Activated naive CD8-positive, alpha-beta T cell treated with anti-CD3 and anti-CD28 coated beads, Interleukin-2, amount 50 U/mL, for 24 hours (primary cell): Measurements from ENCODE around the gene CELF1.
A peak's percentile ranks its signal among the peaks of the same experiment; 100 is the strongest.
"Not testable (repeated sequence)": the region's sequence is repeated elsewhere in the genome, so short reads cannot be mapped to it uniquely, and the experiment has no call there.

Experiments used
- ATAC-seq: fragments of 150-1000 bp; cut with Tn5 transposase; one replicate; pipeline ENCODE4 v1.10.0; 2021
- DNase-seq: peaks from one replicate; pipeline ENCODE4 v3.0.0; 2021
- H3K27ac Mint-ChIP-seq: one replicate; pipeline ENCODE4 v1.8.0; 2021; ENCODE audit warnings: mild to moderate bottlenecking, mixed read lengths
- H3K27me3 Mint-ChIP-seq: one replicate; pipeline ENCODE4 v1.8.0; 2021; ENCODE audit warnings: mixed read lengths
- H3K36me3 Mint-ChIP-seq: one replicate; pipeline ENCODE4 v1.8.0; 2021; ENCODE audit warnings: low read depth, mixed read lengths
- H3K4me1 Mint-ChIP-seq: one replicate; pipeline ENCODE4 v1.8.0; 2021; ENCODE audit warnings: mixed read lengths
- H3K4me3 Mint-ChIP-seq: one replicate; pipeline ENCODE4 v1.8.0; 2021; ENCODE audit warnings: mild to moderate bottlenecking, moderate library complexity, mixed read lengths
- H3K9me3 Mint-ChIP-seq: one replicate; pipeline ENCODE4 v1.8.0; 2021; ENCODE audit warnings: mixed read lengths

The CELF1 gene

GRCh38 chr11:47454258-47454671 is 98.7 kb downstream of the CELF1 start:
- DNase-seq (peak; percentile 54), ATAC-seq (peak; percentile 88)
- not testable (repeated sequence) for H3K9me3 Mint-ChIP-seq, H3K4me1 Mint-ChIP-seq, H3K27me3 Mint-ChIP-seq, H3K36me3 Mint-ChIP-seq, H3K4me3 Mint-ChIP-seq, H3K27ac Mint-ChIP-seq

- ATAC-seq: no peak
- Mint-ChIP-seq H3K4me3 (no peak overlapping the region), H3K9me3 (no peaks in the 10 kb centered on the region), H3K4me1 (peaks cover 4% of the 10 kb centered on the region), H3K36me3 (no peaks in the 10 kb centered on the region), H3K27ac (no peak overlapping the region), H3K27me3 (no peaks in the 10 kb centered on the region)
- DNase-seq: no peak
Measured at GRCh38 chr11:47453365-47453764, 99.6 kb downstream of the CELF1 start.

GRCh38 chr11:47451990-47452389 is 100.9 kb downstream of the CELF1 start:
- no peaks in the 10 kb centered on the region for H3K9me3 Mint-ChIP-seq
- H3K27me3 Mint-ChIP-seq: no peaks in the 10 kb centered on the region
- H3K27ac Mint-ChIP-seq: no peak overlapping the region
- H3K4me3 Mint-ChIP-seq: no peak overlapping the region
- DNase-seq: no peak
- ATAC-seq: no peak
- H3K4me1 Mint-ChIP-seq: peaks cover 4% of the 10 kb centered on the region
- H3K36me3 Mint-ChIP-seq: no peaks in the 10 kb centered on the region

GRCh38 chr11:47451436-47451835 is 101.5 kb downstream of the CELF1 start:
- no peaks in the 10 kb centered on the region for H3K9me3 Mint-ChIP-seq

GRCh38 chr11:47449541-47449940 is 103.4 kb downstream of the CELF1 start:
- Mint-ChIP-seq H3K27me3 (no peaks in the 10 kb centered on the region), H3K36me3 (no peaks in the 10 kb centered on the region), H3K9me3 (no peaks in the 10 kb centered on the region), H3K27ac (no peak overlapping the region), H3K4me1 (peaks cover 4% of the 10 kb centered on the region), H3K4me3 (no peak overlapping the region)
- no peak for DNase-seq
- ATAC-seq: no peak

More at GRCh38 chr11:47451436-47451835, 101.5 kb downstream of the CELF1 start:
- Mint-ChIP-seq H3K36me3 (no peaks in the 10 kb centered on the region), H3K4me1 (peaks cover 4% of the 10 kb centered on the region), H3K4me3 (no peak overlapping the region), H3K27me3 (no peaks in the 10 kb centered on the region), H3K27ac (no peak overlapping the region)
- ATAC-seq (no peak), DNase-seq (no peak)

- H3K27me3 Mint-ChIP-seq: no peaks in the 10 kb centered on the region
- ATAC-seq: no peak
- no peak for DNase-seq
- no peaks in the 10 kb centered on the region for H3K4me1 Mint-ChIP-seq
- H3K27ac Mint-ChIP-seq: no peak within 1 kb of the TSS
- no peaks in the 10 kb centered on the region for H3K36me3 Mint-ChIP-seq
- H3K9me3 Mint-ChIP-seq: no peaks in the 10 kb centered on the region
- no peak within 1 kb of the TSS for H3K4me3 Mint-ChIP-seq
Measured at GRCh38 chr11:47448566-47449427, 104.1 kb downstream of the CELF1 start, which contains the start of gene RAPSN. RAPSN (minus strand) TSS chr11:47449136; CDS start chr11:47448964, 172 bp downstream.

- Mint-ChIP-seq H3K27ac (no peak overlapping the region), H3K27me3 (no peaks in the 10 kb centered on the region), H3K36me3 (no peaks in the 10 kb centered on the region), H3K4me3 (no peak overlapping the region), H3K4me1 (no peaks in the 10 kb centered on the region), H3K9me3 (no peaks in the 10 kb centered on the region)
- ATAC-seq (no peak), DNase-seq (no peak)
Measured at GRCh38 chr11:47447906-47448305, 105.0 kb downstream of the CELF1 start.

GRCh38 chr11:47446833-47447232 is 106.1 kb downstream of the CELF1 start:
- DNase-seq (no peak), ATAC-seq (no peak)
- no peaks in the 10 kb centered on the region for H3K36me3 Mint-ChIP-seq
- H3K4me3 Mint-ChIP-seq: no peak overlapping the region
- H3K9me3 Mint-ChIP-seq: no peaks in the 10 kb centered on the region
- no peaks in the 10 kb centered on the region for H3K4me1 Mint-ChIP-seq
- H3K27me3 Mint-ChIP-seq: no peaks in the 10 kb centered on the region
- H3K27ac Mint-ChIP-seq: no peak overlapping the region

GRCh38 chr11:47445840-47446239 is 107.1 kb downstream of the CELF1 start:
- Mint-ChIP-seq H3K4me3 (no peak overlapping the region), H3K9me3 (no peaks in the 10 kb centered on the region), H3K27ac (no peak overlapping the region), H3K27me3 (no peaks in the 10 kb centered on the region), H3K36me3 (no peaks in the 10 kb centered on the region), H3K4me1 (no peaks in the 10 kb centered on the region)
- DNase-seq (no peak), ATAC-seq (no peak)

- Mint-ChIP-seq H3K4me3 (no peak overlapping the region), H3K27ac (no peak overlapping the region), H3K9me3 (no peaks in the 10 kb centered on the region), H3K36me3 (no peaks in the 10 kb centered on the region), H3K27me3 (no peaks in the 10 kb centered on the region), H3K4me1 (no peaks in the 10 kb centered on the region)
- DNase-seq (no peak), ATAC-seq (no peak)
Measured at GRCh38 chr11:47443817-47444216, 109.1 kb downstream of the CELF1 start.

GRCh38 chr11:47443028-47443700 is 109.8 kb downstream of the CELF1 start:
- Mint-ChIP-seq H3K27me3 (no peaks in the 10 kb centered on the region), H3K4me3 (no peak overlapping the region), H3K4me1 (no peaks in the 10 kb centered on the region), H3K27ac (no peak overlapping the region), H3K36me3 (no peaks in the 10 kb centered on the region), H3K9me3 (no peaks in the 10 kb centered on the region)
- no peak for ATAC-seq
- DNase-seq: no peak

GRCh38 chr11:47442514-47442913 is 110.4 kb downstream of the CELF1 start:
- Mint-ChIP-seq H3K36me3 (no peaks in the 10 kb centered on the region), H3K27me3 (no peaks in the 10 kb centered on the region)

GRCh38 chr11:47441421-47441820 is 111.5 kb downstream of the CELF1 start:
- H3K27me3 Mint-ChIP-seq: no peaks in the 10 kb centered on the region
- H3K36me3 Mint-ChIP-seq: no peaks in the 10 kb centered on the region
- H3K4me1 Mint-ChIP-seq: no peaks in the 10 kb centered on the region
- H3K27ac Mint-ChIP-seq: no peak overlapping the region
- H3K4me3 Mint-ChIP-seq: no peak overlapping the region
- ATAC-seq (no peak), DNase-seq (no peak)
- no peaks in the 10 kb centered on the region for H3K9me3 Mint-ChIP-seq

More at GRCh38 chr11:47442514-47442913, 110.4 kb downstream of the CELF1 start:
- DNase-seq (no peak), ATAC-seq (no peak)
- Mint-ChIP-seq H3K4me3 (no peak overlapping the region), H3K27ac (no peak overlapping the region), H3K9me3 (no peaks in the 10 kb centered on the region), H3K4me1 (no peaks in the 10 kb centered on the region)

- no peak for ATAC-seq
- H3K36me3 Mint-ChIP-seq: no peaks in the 10 kb centered on the region
- H3K27ac Mint-ChIP-seq: no peak overlapping the region
- H3K27me3 Mint-ChIP-seq: no peaks in the 10 kb centered on the region
- no peak for DNase-seq
- no peaks in the 10 kb centered on the region for H3K9me3 Mint-ChIP-seq
- no peak overlapping the region for H3K4me3 Mint-ChIP-seq
- H3K4me1 Mint-ChIP-seq: no peaks in the 10 kb centered on the region
Measured at GRCh38 chr11:47440054-47440476, 112.9 kb downstream of the CELF1 start.

- ATAC-seq (no peak), DNase-seq (no peak)
- Mint-ChIP-seq H3K9me3 (no peaks in the 10 kb centered on the region), H3K4me3 (no peak overlapping the region), H3K36me3 (no peaks in the 10 kb centered on the region), H3K4me1 (no peaks in the 10 kb centered on the region), H3K27ac (no peak overlapping the region), H3K27me3 (no peaks in the 10 kb centered on the region)
Measured at GRCh38 chr11:47438721-47439120, 114.2 kb downstream of the CELF1 start.
